Esophagus squamous epithelium (tissue), 4 donors: Measurements from ENCODE around the gene NELL1.

ENCODE experiments used
- POLR2A ChIP-seq, 4 donors: fragments of 450-650 bp; IDR thresholded peaks; one replicate each; pipeline ENCODE4 v1.6.1; 2017; ENCODE audit warnings: antibody characterized with exemption in 4 of 4, mild to moderate bottlenecking in 4 of 4, moderate library complexity in 3 of 4
- TF ChIP-seq, protein P1 (sequence below), 6 experiments: fragments of 450-650 bp in 4 of 6; fragments of 200-600 bp in 2 of 6; sonication (generic) in 2 of 6; IDR thresholded peaks; one replicate each; pipeline ENCODE4 v1.5.1; 2016 to 2019; ENCODE audit warnings: antibody characterized with exemption in 6 of 6, mild to moderate bottlenecking in 4 of 6, moderate library complexity in 4 of 6

DNA sequence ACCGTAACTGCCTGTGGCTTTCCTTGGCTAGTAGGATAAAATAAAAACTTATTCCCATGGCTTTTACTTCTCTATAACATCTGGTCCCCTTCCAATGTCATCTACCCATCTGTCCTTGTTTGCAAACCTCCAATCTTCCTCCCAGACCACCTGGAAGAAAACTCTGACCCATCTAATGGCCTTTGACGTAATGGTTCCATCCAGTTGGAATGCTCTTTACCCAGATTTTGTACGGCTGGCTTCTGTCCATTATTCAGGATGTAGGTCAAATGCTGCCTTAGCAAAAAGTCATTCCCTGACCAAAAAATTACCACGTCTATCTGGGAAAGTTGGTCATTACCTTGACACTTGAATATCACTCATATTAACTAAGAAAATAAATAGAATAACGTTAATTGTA is 945.6 kb downstream of the NELL1 start:
- TF ChIP-seq POLR2A (IDR thresholded peaks at IDR 0.05): no peak
- TF ChIP-seq, protein P1, sequence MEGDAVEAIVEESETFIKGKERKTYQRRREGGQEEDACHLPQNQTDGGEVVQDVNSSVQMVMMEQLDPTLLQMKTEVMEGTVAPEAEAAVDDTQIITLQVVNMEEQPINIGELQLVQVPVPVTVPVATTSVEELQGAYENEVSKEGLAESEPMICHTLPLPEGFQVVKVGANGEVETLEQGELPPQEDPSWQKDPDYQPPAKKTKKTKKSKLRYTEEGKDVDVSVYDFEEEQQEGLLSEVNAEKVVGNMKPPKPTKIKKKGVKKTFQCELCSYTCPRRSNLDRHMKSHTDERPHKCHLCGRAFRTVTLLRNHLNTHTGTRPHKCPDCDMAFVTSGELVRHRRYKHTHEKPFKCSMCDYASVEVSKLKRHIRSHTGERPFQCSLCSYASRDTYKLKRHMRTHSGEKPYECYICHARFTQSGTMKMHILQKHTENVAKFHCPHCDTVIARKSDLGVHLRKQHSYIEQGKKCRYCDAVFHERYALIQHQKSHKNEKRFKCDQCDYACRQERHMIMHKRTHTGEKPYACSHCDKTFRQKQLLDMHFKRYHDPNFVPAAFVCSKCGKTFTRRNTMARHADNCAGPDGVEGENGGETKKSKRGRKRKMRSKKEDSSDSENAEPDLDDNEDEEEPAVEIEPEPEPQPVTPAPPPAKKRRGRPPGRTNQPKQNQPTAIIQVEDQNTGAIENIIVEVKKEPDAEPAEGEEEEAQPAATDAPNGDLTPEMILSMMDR (IDR thresholded peaks at IDR 0.05): no peak
